ENCODE data around the gene PAXX.

DNA sequence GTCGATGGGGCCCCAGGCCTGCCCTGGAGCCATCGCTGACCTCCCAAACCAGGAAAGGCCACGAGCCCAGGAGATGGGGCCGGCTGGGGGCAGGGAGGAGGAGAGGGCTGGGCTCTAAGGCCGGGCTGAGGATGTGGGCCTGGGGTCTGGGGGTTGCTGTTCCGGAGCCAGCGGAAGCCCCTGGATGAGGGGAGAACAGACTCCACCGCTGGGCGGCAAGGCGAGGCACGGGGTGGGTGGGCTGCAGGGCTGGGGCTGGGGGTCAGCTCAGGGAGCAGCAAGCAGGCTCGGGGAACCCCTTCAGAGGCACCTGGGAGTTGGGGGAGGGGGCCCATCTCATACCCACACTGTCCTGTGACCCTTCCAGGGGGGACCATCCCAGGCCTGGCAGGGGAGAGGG lies 28.5 kb upstream of the PAXX start:
- TF ChIP-seq, protein P1, sequence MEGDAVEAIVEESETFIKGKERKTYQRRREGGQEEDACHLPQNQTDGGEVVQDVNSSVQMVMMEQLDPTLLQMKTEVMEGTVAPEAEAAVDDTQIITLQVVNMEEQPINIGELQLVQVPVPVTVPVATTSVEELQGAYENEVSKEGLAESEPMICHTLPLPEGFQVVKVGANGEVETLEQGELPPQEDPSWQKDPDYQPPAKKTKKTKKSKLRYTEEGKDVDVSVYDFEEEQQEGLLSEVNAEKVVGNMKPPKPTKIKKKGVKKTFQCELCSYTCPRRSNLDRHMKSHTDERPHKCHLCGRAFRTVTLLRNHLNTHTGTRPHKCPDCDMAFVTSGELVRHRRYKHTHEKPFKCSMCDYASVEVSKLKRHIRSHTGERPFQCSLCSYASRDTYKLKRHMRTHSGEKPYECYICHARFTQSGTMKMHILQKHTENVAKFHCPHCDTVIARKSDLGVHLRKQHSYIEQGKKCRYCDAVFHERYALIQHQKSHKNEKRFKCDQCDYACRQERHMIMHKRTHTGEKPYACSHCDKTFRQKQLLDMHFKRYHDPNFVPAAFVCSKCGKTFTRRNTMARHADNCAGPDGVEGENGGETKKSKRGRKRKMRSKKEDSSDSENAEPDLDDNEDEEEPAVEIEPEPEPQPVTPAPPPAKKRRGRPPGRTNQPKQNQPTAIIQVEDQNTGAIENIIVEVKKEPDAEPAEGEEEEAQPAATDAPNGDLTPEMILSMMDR (IDR thresholded peaks at IDR 0.05), result no peak
- TF ChIP-seq POLR2AphosphoS5 (IDR thresholded peaks at IDR 0.05; ENCODE audit: low read depth, low read length), result no peak

Measured in Panc1 (cell line).